D721Med (cell line): ENCODE results near the gene KCNJ16.

Experiments used
- DNase-seq: peaks from one replicate; pipeline ENCODE4 v3.0.0; 2011; ENCODE audit warnings: low spot score; ENCODE audit not compliant: insufficient read length
- FAIRE-seq: peaks from 2 replicates; lab custom pipeline; 2011; peaks lifted over from hg19 to GRCh38; lab: Jason Lieb, UNC
- CTCF ChIP-seq: IDR thresholded peaks from 2 replicates; pipeline ENCODE4 v1.5.1; 2012; ENCODE audit warnings: mild to moderate bottlenecking, control low read depth; ENCODE audit not compliant: insufficient read depth; ENCODE audit errors: missing control alignments

Gene KCNJ16

GRCh38 chr17:70074956-70075355 lies at the start of gene KCNJ16:
Gene KCNJ16, plus strand, starts transcription at chr17:70075225. Its CDS starts 56,863 bp downstream, at chr17:70132088.
- no peak for TF ChIP-seq CTCF
- DNase-seq (no peak), FAIRE-seq (no peak)

- no peak for DNase-seq
- no peak for TF ChIP-seq CTCF
- no peak for FAIRE-seq
Observed at GRCh38 chr17:70028397-70028796, 46.6 kb upstream of the KCNJ16 start.

GRCh38 chr17:70028978-70029767 lies 45.9 kb upstream of the KCNJ16 start:
- no peak for TF ChIP-seq CTCF
- FAIRE-seq (no peak), DNase-seq (no peak)

- DNase-seq, result no peak
- no peak for FAIRE-seq
- TF ChIP-seq CTCF, result no peak
Observed at GRCh38 chr17:70030371-70030770, 44.7 kb upstream of the KCNJ16 start.

GRCh38 chr17:70031341-70031740 lies 43.7 kb upstream of the KCNJ16 start:
- FAIRE-seq (no peak), DNase-seq (no peak)
- no peak for TF ChIP-seq CTCF

GRCh38 chr17:70033165-70033564 lies 41.9 kb upstream of the KCNJ16 start:
- no peak for TF ChIP-seq CTCF
- FAIRE-seq (no peak), DNase-seq (no peak)

- DNase-seq (no peak), FAIRE-seq (no peak)
- TF ChIP-seq CTCF, result no peak
Observed at GRCh38 chr17:70034158-70034557, 40.9 kb upstream of the KCNJ16 start.
